Endothelial cell of umbilical vein (primary cell): ENCODE data around the gene SPG7. TPM values are rescaled to one million over a fixed set of nuclear protein-coding genes. Genes with fewer than 3 reads are reported as not detected.

Source experiments
- BruUV-seq: library from RNA; stranded (reverse); fragments of 400-500 nt; replicated peaks from 2 replicates; lab custom pipeline; 2021; lab: Mats Ljungman, UMichigan
- CTCF ChIA-PET: fragments of 300-600, 350-600 bp; sonication (Branson Sonifier 250); formaldehyde crosslinking; loops from one replicate; lab custom pipeline; 2021; ENCODE audit warnings: antibody characterized with exemption, inconsistent platforms; lab: Charles Lee
- POLR2A ChIA-PET: fragments of 300-600, 350-600 bp; sonication (Branson Sonifier 250); formaldehyde crosslinking; loops from one replicate; lab custom pipeline; 2021; ENCODE audit warnings: antibody characterized with exemption, inconsistent platforms; lab: Charles Lee
- DNase-seq: peaks from one replicate; pipeline ENCODE4 v3.0.0-alpha.2; 2011; ENCODE audit warnings: low read depth, low spot score
- FAIRE-seq: peaks from 2 replicates; lab custom pipeline; 2011; peaks lifted over from hg19 to GRCh38; lab: Jason Lieb, UNC
- H2AFZ ChIP-seq: 2 replicates; pipeline ENCODE4 v1.6.0; 2012; ENCODE audit warnings: low read depth, low read length, control low read depth, inconsistent platforms
- H3K27ac ChIP-seq: 2 replicates; pipeline ENCODE4 v1.5.1; 2011; ENCODE audit warnings: low read depth, mild to moderate bottlenecking, control low read depth, low read length, moderate library complexity; ENCODE audit not compliant: insufficient read depth
- H3K27me3 ChIP-seq, 2 experiments: 2 replicates each; pipeline versions ENCODE4 v1.6.0 to v1.6.1; 2011; ENCODE audit warnings: low read length in 2 of 2, mixed read lengths in 1 of 2; ENCODE audit not compliant: control insufficient read depth in 2 of 2, insufficient read depth in 2 of 2
- H3K36me3 ChIP-seq, 2 experiments: 2 replicates in 1 of 2; 3 replicates in 1 of 2; pipeline ENCODE4 v1.5.1; 2011; ENCODE audit warnings: low read length in 2 of 2, mild to moderate bottlenecking in 1 of 2, moderate library complexity in 1 of 2; ENCODE audit not compliant: control insufficient read depth in 2 of 2, insufficient read depth in 2 of 2; ENCODE audit errors: extremely low read depth in 1 of 2
- H3K4me1 ChIP-seq: 3 replicates; pipeline ENCODE4 v1.5.1; 2011; ENCODE audit warnings: mild to moderate bottlenecking, low read length; ENCODE audit not compliant: control insufficient read depth, insufficient read depth; ENCODE audit errors: extremely low read depth
- H3K4me2 ChIP-seq: 2 replicates; pipeline ENCODE4 v1.6.1; 2011; ENCODE audit warnings: low read length, control low read depth, mixed read lengths; ENCODE audit not compliant: insufficient read depth
- H3K4me3 ChIP-seq, 3 experiments: fragments of 200-600 bp in 1 of 3; sonication (generic), shearing (Covaris generic) in 1 of 3; replicated peaks in 1 of 3; 2 replicates each; pipeline ENCODE4 v1.5.1; 2011 to 2016; ENCODE audit warnings: control low read depth in 3 of 3, low read length in 3 of 3, mild to moderate bottlenecking in 2 of 3, inconsistent platforms in 1 of 3, low read depth in 1 of 3, moderate library complexity in 1 of 3; ENCODE audit not compliant: insufficient read depth in 1 of 3
- H3K79me2 ChIP-seq: 2 replicates; pipeline ENCODE4 v1.6.0; 2012; ENCODE audit warnings: low read length, inconsistent platforms; ENCODE audit not compliant: control insufficient read depth, insufficient read depth
- H3K9ac ChIP-seq: replicated peaks from 2 replicates; pipeline ENCODE3; 2011; ENCODE audit warnings: low read length, control low read depth; ENCODE audit not compliant: insufficient read depth; ENCODE audit errors: extremely low read depth
- H3K9me1 ChIP-seq: replicated peaks from 3 replicates; pipeline ENCODE4 v1.6.0; 2011; ENCODE audit warnings: mild to moderate bottlenecking, low read length; ENCODE audit not compliant: control insufficient read depth, insufficient read depth; ENCODE audit errors: extremely low read depth
- H3K9me3 ChIP-seq: replicated peaks from 2 replicates; pipeline ENCODE4 v1.5.1; 2012; ENCODE audit warnings: low read length, inconsistent platforms; ENCODE audit not compliant: control insufficient read depth, insufficient read depth
- H4K20me1 ChIP-seq: replicated peaks from 2 replicates; pipeline ENCODE3; 2011; ENCODE audit warnings: mild to moderate bottlenecking, low read length; ENCODE audit not compliant: control insufficient read depth, insufficient read depth; ENCODE audit errors: extremely low read depth
- CTCF ChIP-seq, 2 donors: IDR thresholded peaks; 1 replicate in 1 of 2; 2 replicates in 1 of 2; pipeline ENCODE4 v1.5.1; 2011; ENCODE audit warnings: low read length in 2 of 2, mild to moderate bottlenecking in 2 of 2, moderate library complexity in 2 of 2, control low read depth in 1 of 2, inconsistent platforms in 1 of 2, low read depth in 1 of 2; ENCODE audit not compliant: insufficient read depth in 1 of 2; ENCODE audit errors: extremely low read depth in 1 of 2
- EZH2 ChIP-seq: IDR thresholded peaks from 2 replicates; pipeline ENCODE4 v1.6.1; 2012; ENCODE audit warnings: borderline replicate concordance, low read depth, mild to moderate bottlenecking, moderate library complexity, low read length, inconsistent platforms; ENCODE audit not compliant: severe bottlenecking
- FOS ChIP-seq: IDR thresholded peaks from 2 replicates; pipeline ENCODE4 v1.6.1; 2011; ENCODE audit warnings: mild to moderate bottlenecking, low read length, moderate library complexity, borderline replicate concordance; ENCODE audit not compliant: insufficient read depth
- GATA2 ChIP-seq: IDR thresholded peaks from 2 replicates; pipeline ENCODE4 v1.7.0; 2011; ENCODE audit warnings: low read depth, mild to moderate bottlenecking, moderate library complexity, mixed read lengths, low read length; ENCODE audit not compliant: insufficient read length, insufficient read depth
- JUN ChIP-seq: IDR thresholded peaks from 2 replicates; pipeline ENCODE4 v1.6.1; 2011; ENCODE audit warnings: borderline replicate concordance, low read depth; ENCODE audit not compliant: insufficient read length, insufficient read depth
- MAX ChIP-seq: IDR thresholded peaks from 2 replicates; pipeline ENCODE4 v1.6.1; 2011; ENCODE audit not compliant: insufficient read depth, insufficient read length
- MYC ChIP-seq: IDR thresholded peaks from one replicate; pipeline ENCODE4 v1.6.1; 2011; ENCODE audit warnings: mild to moderate bottlenecking, low read depth, low read length
- POLR2A ChIP-seq: IDR thresholded peaks from 2 replicates; pipeline ENCODE4 v1.6.1; 2012; ENCODE audit warnings: low read depth, mild to moderate bottlenecking, control low read depth, low read length
- POLR2AphosphoS5 ChIP-seq: IDR thresholded peaks from 2 replicates; pipeline ENCODE4 v1.6.1; 2012; ENCODE audit warnings: low read depth, mild to moderate bottlenecking, control low read depth, low read length, moderate library complexity; ENCODE audit not compliant: insufficient read depth
- dilution Hi-C: fragments of 300-500 bp; cut with MboI; formaldehyde crosslinking; loops from one replicate; pipeline ENCODE4 v1.15.0; 2019; ENCODE audit warnings: low sequenced_read_pairs; ENCODE audit not compliant: extremely low pct_ligation_motif_present
- intact Hi-C: fragments of 100-400 bp; cut with micrococcal nuclease; formaldehyde crosslinking; loops from one replicate; pipeline ENCODE4 v1.10.0; 2022
- polyA plus RNA-seq, 4 experiments: library from polyadenylated mRNA; depleted of rRNA in 3 of 4; stranded (reverse) in 3 of 4; unstranded in 1 of 4; fragments of >200 nt; gene quantifications; 2 replicates each; pipeline versions ENCODE4 v1.2.1 to v1.2.3, GENCODE V29; 2011 to 2012; ENCODE audit warnings: missing spikeins in 1 of 4
- total RNA-seq: library from RNA; stranded (reverse); gene quantifications from 2 replicates; pipeline ENCODE4 v1.2.3, GENCODE V29; 2021

Gene SPG7
- total and polyA plus RNA-seq, 2 donors (not counting 3 experiments of a cell fraction or from before 2014, with no cell fraction given), result 90.2 to 146 TPM

GRCh38 chr16:89476379-89476778 lies 31.8 kb upstream of the SPG7 start:
- dilution Hi-C loops, result no loop called here
- H3K9me3 ChIP-seq, result no peaks in the 10 kb centered on the region
- intact Hi-C loops, result no loop called here
- no peak overlapping the region for H3K27ac ChIP-seq
- POLR2A ChIA-PET, result no interaction called here
- H3K4me3 ChIP-seq, result no peak overlapping the region
- no peaks in the 10 kb centered on the region for H3K36me3 ChIP-seq
- CTCF ChIA-PET, result interaction anchor here (1.0 kb wide), 1 partner anchor 41 kb away, joined by 3 read pairs; no protein-coding TSS in a partner anchor
- no peaks in the 10 kb centered on the region for H3K9me1 ChIP-seq
- H3K9ac ChIP-seq, result no peak overlapping the region
- peaks cover 99% of the 10 kb centered on the region for H3K79me2 ChIP-seq
- DNase-seq, result no peak
- H4K20me1 ChIP-seq, result peaks cover 15% of the 10 kb centered on the region
- H2AFZ ChIP-seq, result no peak overlapping the region
- peaks cover 2% of the 10 kb centered on the region for H3K4me1 ChIP-seq
- H3K4me2 ChIP-seq, result no peak overlapping the region
- H3K27me3 ChIP-seq, result no peaks in the 10 kb centered on the region
- BruUV-seq, result no TSS peak
- FAIRE-seq, result no peak
- TF ChIP-seq POLR2A, result no peak
- TF ChIP-seq CTCF (IDR thresholded peaks at IDR 0.05; ENCODE audit: extremely low read depth in 1 of 2, insufficient read depth in 1 of 2, low read depth in 1 of 2, low read length in 2 of 2), result no peak
- no peak for TF ChIP-seq POLR2AphosphoS5
- no peak for TF ChIP-seq FOS
- no peak for TF ChIP-seq GATA2
- no peak for TF ChIP-seq JUN
- TF ChIP-seq EZH2, result no peak
- TF ChIP-seq MAX, result no peak
- no peak for TF ChIP-seq MYC
